Transverse colon (tissue), 4 donors: ENCODE data around the gene GRAMD2B.

Source experiments
- EP300 ChIP-seq: sonication (generic); formaldehyde crosslinking; IDR thresholded peaks from one replicate; pipeline ENCODE4 v1.6.1; 2017; ENCODE audit warnings: antibody characterized with exemption, low read depth
- POLR2A ChIP-seq: fragments of 450-650 bp; IDR thresholded peaks from one replicate; pipeline ENCODE4 v1.6.1; 2016; ENCODE audit warnings: antibody characterized with exemption, mild to moderate bottlenecking, moderate library complexity
- POLR2AphosphoS5 ChIP-seq, 3 donors: sonication (generic); formaldehyde crosslinking; IDR thresholded peaks; one replicate each; pipeline ENCODE4 v1.6.1; 2016; ENCODE audit warnings: antibody characterized with exemption in 3 of 3
- TF ChIP-seq, protein P1 (sequence below), 5 experiments: fragments of 200-600 bp in 3 of 5; fragments of 450-650 bp in 2 of 5; sonication (generic) in 3 of 5; IDR thresholded peaks; 1 replicate in 2 of 5; 2 replicates in 3 of 5; pipeline ENCODE4 v1.5.1; 2016 to 2017; ENCODE audit warnings: antibody characterized with exemption in 5 of 5, inconsistent platforms in 3 of 5, mild to moderate bottlenecking in 2 of 5, moderate library complexity in 1 of 5

DNA sequence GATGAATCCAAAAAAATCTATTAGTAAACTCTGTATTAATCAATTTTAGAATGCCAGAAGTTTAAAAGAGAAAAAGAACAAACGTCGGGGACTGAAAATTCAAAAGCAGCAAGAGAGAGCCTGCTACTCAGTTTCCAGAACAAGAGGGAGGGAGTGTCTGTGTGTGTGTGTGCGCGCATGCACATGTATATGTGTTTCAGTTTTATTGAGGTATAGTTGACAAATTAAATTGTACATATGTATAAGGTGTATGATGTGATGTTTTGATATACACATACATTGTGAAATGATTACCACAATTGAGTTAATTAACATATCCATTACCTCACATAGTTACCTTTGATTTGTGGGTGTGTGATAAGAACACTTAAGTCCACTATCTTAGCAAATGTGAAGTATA lies 27.6 kb upstream of the GRAMD2B start:
- TF ChIP-seq, protein P1, sequence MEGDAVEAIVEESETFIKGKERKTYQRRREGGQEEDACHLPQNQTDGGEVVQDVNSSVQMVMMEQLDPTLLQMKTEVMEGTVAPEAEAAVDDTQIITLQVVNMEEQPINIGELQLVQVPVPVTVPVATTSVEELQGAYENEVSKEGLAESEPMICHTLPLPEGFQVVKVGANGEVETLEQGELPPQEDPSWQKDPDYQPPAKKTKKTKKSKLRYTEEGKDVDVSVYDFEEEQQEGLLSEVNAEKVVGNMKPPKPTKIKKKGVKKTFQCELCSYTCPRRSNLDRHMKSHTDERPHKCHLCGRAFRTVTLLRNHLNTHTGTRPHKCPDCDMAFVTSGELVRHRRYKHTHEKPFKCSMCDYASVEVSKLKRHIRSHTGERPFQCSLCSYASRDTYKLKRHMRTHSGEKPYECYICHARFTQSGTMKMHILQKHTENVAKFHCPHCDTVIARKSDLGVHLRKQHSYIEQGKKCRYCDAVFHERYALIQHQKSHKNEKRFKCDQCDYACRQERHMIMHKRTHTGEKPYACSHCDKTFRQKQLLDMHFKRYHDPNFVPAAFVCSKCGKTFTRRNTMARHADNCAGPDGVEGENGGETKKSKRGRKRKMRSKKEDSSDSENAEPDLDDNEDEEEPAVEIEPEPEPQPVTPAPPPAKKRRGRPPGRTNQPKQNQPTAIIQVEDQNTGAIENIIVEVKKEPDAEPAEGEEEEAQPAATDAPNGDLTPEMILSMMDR (IDR thresholded peaks at IDR 0.05), result no peak
- TF ChIP-seq POLR2AphosphoS5 (IDR thresholded peaks at IDR 0.05) (no peak), EP300 (no peak), POLR2A (no peak)
